K562 (cell line): ENCODE measurements around the gene RBMS3. TPM values are rescaled to one million over a fixed set of nuclear protein-coding genes. Genes with fewer than 3 reads are reported as not detected.

Experiments used
- ATAC-seq: fragments of 200-7000 bp; cut with Tn5 transposase; 3 replicates; pipeline ENCODE4 v1.9.1; 2020; ENCODE audit warnings: moderate library complexity
- BruUV-seq: library from RNA; stranded (reverse); fragments of 400-500 nt; replicated peaks from 2 replicates; lab custom pipeline; 2021; lab: Mats Ljungman, UMichigan
- CTCF ChIA-PET: fragments of 300-600 bp; formaldehyde crosslinking; extraction: SDS; loops from one replicate; lab custom pipeline; 2021; ENCODE audit warnings: low intra/inter-chr PET ratio; lab: Yijun Ruan, JAX
- POLR2A ChIA-PET: fragments of 300-600, 350-650 bp; sonication (Branson Sonifier 250); formaldehyde crosslinking; extraction: SDS; loops from one replicate; lab custom pipeline; 2021; ENCODE audit warnings: antibody characterized with exemption, inconsistent platforms; lab: Yijun Ruan, JAX
- DNase-seq, 4 experiments: peaks; one replicate each; pipeline versions ENCODE4 v3.0.0 to v3.0.0-alpha.2; 2011 to 2018; ENCODE audit warnings: low spot score in 3 of 4, mixed read lengths in 3 of 4; ENCODE audit errors: extremely low read depth in 1 of 4
- FAIRE-seq: peaks from 2 replicates; lab custom pipeline; 2011; peaks lifted over from hg19 to GRCh38; lab: Jason Lieb, UNC
- H2AFZ ChIP-seq: 2 replicates; pipeline ENCODE4 v1.6.0; 2011; ENCODE audit warnings: low read depth, low read length, control low read depth, inconsistent platforms
- H3K27ac ChIP-seq: fragments of 200-600 bp; 3 replicates; pipeline ENCODE4 v1.8.0; 2011; ENCODE audit warnings: low read depth, mild to moderate bottlenecking, control low read depth, inconsistent platforms, low read length, moderate library complexity, mixed read lengths; ENCODE audit errors: extremely low read depth
- H3K27me3 ChIP-seq, 2 experiments: fragments of 300-600 bp in 1 of 2; 2 replicates in 1 of 2; 3 replicates in 1 of 2; pipeline versions ENCODE4 v1.6.0 to v1.8.0; 2011; ENCODE audit warnings: inconsistent platforms in 2 of 2, low read length in 2 of 2, mild to moderate bottlenecking in 1 of 2, mixed read lengths in 1 of 2, moderate library complexity in 1 of 2; ENCODE audit not compliant: control insufficient read depth in 2 of 2, insufficient read depth in 2 of 2
- H3K36me3 ChIP-seq: fragments of 300-600 bp; 3 replicates; pipeline ENCODE4 v1.8.0; 2011; ENCODE audit warnings: mild to moderate bottlenecking, low read length, inconsistent platforms; ENCODE audit not compliant: control insufficient read depth, insufficient read depth
- H3K4me1 ChIP-seq, 2 experiments: fragments of 200-600 bp in 1 of 2; replicated peaks in 1 of 2; 2 replicates in 1 of 2; 3 replicates in 1 of 2; pipeline versions ENCODE4 v1.5.1 to v1.8.0; 2011; ENCODE audit warnings: inconsistent platforms in 2 of 2, low read length in 2 of 2, mild to moderate bottlenecking in 1 of 2, mixed read lengths in 1 of 2, moderate library complexity in 1 of 2; ENCODE audit not compliant: control insufficient read depth in 2 of 2, insufficient read depth in 2 of 2
- H3K4me2 ChIP-seq: 2 replicates; pipeline ENCODE4 v1.6.1; 2011; ENCODE audit warnings: low read length, control low read depth, inconsistent platforms, mixed read lengths; ENCODE audit not compliant: insufficient read depth
- H3K4me3 ChIP-seq: fragments of 200-600 bp; sonication (generic), shearing (Covaris generic); 2 replicates; pipeline ENCODE4 v1.5.1; 2016; ENCODE audit warnings: control low read depth, inconsistent platforms
- H3K79me2 ChIP-seq: fragments of 200-600 bp; 3 replicates; pipeline ENCODE4 v1.8.0; 2011; ENCODE audit warnings: low read length, inconsistent platforms; ENCODE audit not compliant: control insufficient read depth, insufficient read depth
- H3K9ac ChIP-seq, 2 experiments: 2 replicates each; pipeline versions ENCODE4 v1.6.0 to v1.6.1; 2011; ENCODE audit warnings: low read depth in 2 of 2, low read length in 2 of 2, control low read depth in 1 of 2, inconsistent platforms in 1 of 2, mild to moderate bottlenecking in 1 of 2, mixed read lengths in 1 of 2; ENCODE audit not compliant: insufficient read depth in 1 of 2
- H3K9me1 ChIP-seq: one replicate; pipeline ENCODE4 v1.6.0; 2011; ENCODE audit warnings: inconsistent platforms, mild to moderate bottlenecking, low read length, moderate library complexity; ENCODE audit not compliant: control insufficient read depth, insufficient read depth
- H3K9me3 ChIP-seq: replicated peaks from 2 replicates; pipeline ENCODE4 v1.5.1; 2011; ENCODE audit warnings: low read depth, low read length, inconsistent platforms; ENCODE audit not compliant: control insufficient read depth, insufficient read depth
- H4K20me1 ChIP-seq: replicated peaks from 2 replicates; pipeline ENCODE4 v1.6.1; 2011; ENCODE audit warnings: low read length, inconsistent platforms, mixed read lengths; ENCODE audit not compliant: control insufficient read depth, insufficient read depth
- ARID3B ChIP-seq: fragments of 250-450 bp; sonication (Bioruptor Pico); IDR thresholded peaks from 2 replicates; pipeline ENCODE4 v1.4.0; 2020; ENCODE audit warnings: borderline replicate concordance
- CLOCK ChIP-seq: fragments of 250-450 bp; sonication (Bioruptor Pico); IDR thresholded peaks from 2 replicates; pipeline ENCODE4 v1.4.0; 2020; ENCODE audit warnings: mild to moderate bottlenecking, moderate library complexity, borderline replicate concordance
- ETS1 ChIP-seq: conservative IDR thresholded peaks from 2 replicates; pipeline ENCODE4 v1.6.1; 2011; ENCODE audit warnings: low read depth, mild to moderate bottlenecking, low read length; ENCODE audit not compliant: control insufficient read depth
- MNT ChIP-seq, 2 experiments: fragments of 450-650 bp; conservative IDR thresholded peaks; 2 replicates each; pipeline ENCODE4 v1.6.1; 2017; ENCODE audit warnings: mild to moderate bottlenecking in 2 of 2, moderate library complexity in 2 of 2
- PML ChIP-seq: IDR thresholded peaks from 2 replicates; pipeline ENCODE4 v1.6.1; 2012; ENCODE audit warnings: low read length, inconsistent platforms
- TAF7 ChIP-seq: fragments of 450-650 bp; IDR thresholded peaks from 2 replicates; pipeline ENCODE4 v1.6.1; 2016; ENCODE audit warnings: missing genetic modification characterization, missing compliant biosample characterization
- TEAD4 ChIP-seq, 2 experiments: sonication (generic) in 1 of 2; formaldehyde crosslinking in 1 of 2; IDR thresholded peaks; 2 replicates each; pipeline versions ENCODE4 v1.6.1 to v1.8.0; 2012 to 2022; ENCODE audit warnings: borderline replicate concordance in 1 of 2, inconsistent platforms in 1 of 2, low read length in 1 of 2, mild to moderate bottlenecking in 1 of 2, missing genetic modification reagents in 1 of 2
- ZNF41 ChIP-seq: fragments of 250-450 bp; sonication (Bioruptor Pico); conservative IDR thresholded peaks from 2 replicates; pipeline ENCODE4 v1.4.0; 2020; ENCODE audit warnings: mild to moderate bottlenecking
- WGBS: fragments of 100-300 bp; shearing (Covaris generic); methylation state at CpG from one replicate; pipeline ENCODE4 v1.1.6; 2016; ENCODE audit warnings: low coverage, mixed read lengths; ENCODE audit not compliant: insufficient coverage; ENCODE audit errors: missing lambda C conversion rate; 5-methylcytosine and 5-hydroxymethylcytosine counted together
- in situ Hi-C: fragments of 300-500 bp; cut with MboI; formaldehyde crosslinking; loops from 4 replicates; pipeline ENCODE4 v1.15.0; 2018; ENCODE audit warnings: inconsistent platforms, mixed read lengths
- intact Hi-C: fragments of 100-400 bp; cut with micrococcal nuclease; formaldehyde crosslinking; loops from 2 replicates; pipeline ENCODE4 v1.14.2; 2022
- polyA plus RNA-seq, 8 experiments: library from polyadenylated mRNA; depleted of rRNA in 4 of 8; stranded (reverse) in 5 of 8; unstranded in 3 of 8; fragments of >200 nt; fragmentation: Nextera tagmentation in 2 of 8; fragmentation: Illumina TruSeq in 1 of 8; extraction: Ambion mirVana in 2 of 8; extraction: Trizol in 1 of 8; gene quantifications; 2 replicates each; pipeline versions ENCODE4 v1.2.1 to v1.2.3, GENCODE V29; 2011 to 2014; ENCODE audit warnings: inconsistent platforms in 1 of 8, missing spikeins in 1 of 8
- total RNA-seq, 7 experiments: library from RNA; depleted of rRNA in 6 of 7; stranded (reverse); fragments of >200 nt in 6 of 7; fragmentation: Illumina TruSeq in 2 of 7; extraction: Trizol in 2 of 7; gene quantifications; 2 replicates each; pipeline versions ENCODE4 v1.2.1 to v1.2.3, GENCODE V29; 2011 to 2021; ENCODE audit warnings: low replicate concordance in 1 of 7

Gene RBMS3
- total and polyA plus RNA-seq, 9 of the 15 experiments (the other 6 are each of a cell fraction or from before 2014, with no cell fraction given) = 0.20 TPM; not detected in 8

GRCh38 chr3:29649815-29650547, 369.1 kb downstream of the RBMS3 start:
- intact Hi-C loops = no loop called here
- no peak overlapping the region for H3K27ac ChIP-seq
- BruUV-seq = no TSS peak
- no peak overlapping the region for H3K4me3 ChIP-seq
- no peaks in the 10 kb centered on the region for H3K9me1 ChIP-seq
- H3K4me2 ChIP-seq = no peak overlapping the region
- no peaks in the 10 kb centered on the region for H3K36me3 ChIP-seq
- DNase-seq (no peak), ATAC-seq (no peak), FAIRE-seq (no peak)
- CTCF ChIA-PET = no interaction called here
- POLR2A ChIA-PET = no interaction called here
- no peaks in the 10 kb centered on the region for H3K27me3 ChIP-seq
- no peaks in the 10 kb centered on the region for H4K20me1 ChIP-seq
- no peaks in the 10 kb centered on the region for H3K4me1 ChIP-seq
- H3K9me3 ChIP-seq = no peaks in the 10 kb centered on the region
- in situ Hi-C loops = no loop called here
- H3K9ac ChIP-seq = no peak overlapping the region
- H3K79me2 ChIP-seq = no peaks in the 10 kb centered on the region
- 3% methylated on average over 6 of the region's 6 CpGs for WGBS
- H2AFZ ChIP-seq = no peak overlapping the region
- no peak for TF ChIP-seq MNT (conservative IDR thresholded peaks at IDR 0.05)
- no peak for TF ChIP-seq ZNF41
- TF ChIP-seq TAF7 (tag) = no peak
- no peak for TF ChIP-seq ETS1
- TF ChIP-seq ARID3B (CRISPR knock-in tag) = no peak
- no peak for TF ChIP-seq PML
- TF ChIP-seq CLOCK (CRISPR knock-in tag) = no peak
- no peak for TF ChIP-seq TEAD4 (IDR thresholded peaks at IDR 0.05; ENCODE audit: low read length)
- TF ChIP-seq TEAD4 (CRISPR knock-in tag; IDR thresholded peaks at IDR 0.05; ENCODE audit: borderline replicate concordance) = no peak
